Esophagus muscularis mucosa (tissue), 4 donors: Measurements from ENCODE around the gene BAIAP2L1. TPM values are rescaled to one million over a fixed set of nuclear protein-coding genes. Genes with fewer than 3 reads are reported as not detected.
A peak's percentile ranks its signal among the peaks of the same experiment; 100 is the strongest.

Experiments
- DNase-seq: peaks from one replicate; pipeline ENCODE4 v3.0.0-alpha.2; 2017; ENCODE audit errors: extremely low spot score
- H3K27ac ChIP-seq, 4 donors: fragments of 200-600 bp; sonication (generic); replicated peaks in 1 of 4; 1 replicate in 3 of 4; 2 replicates in 1 of 4; pipeline ENCODE4 v1.5.1; 2016 to 2019; ENCODE audit warnings: mild to moderate bottlenecking in 1 of 4
- H3K27me3 ChIP-seq, 4 donors: fragments of 200-600 bp; sonication (generic); one replicate each; pipeline versions ENCODE4 v1.5.1 to v1.6.0; 2016 to 2019
- H3K36me3 ChIP-seq, 4 donors: fragments of 200-600 bp; sonication (generic); one replicate each; pipeline ENCODE4 v1.5.1; 2016 to 2019
- H3K4me1 ChIP-seq, 4 donors: fragments of 200-600 bp; sonication (generic); one replicate each; pipeline ENCODE4 v1.5.1; 2016 to 2019
- H3K4me3 ChIP-seq, 4 donors: fragments of 200-600 bp; sonication (generic); 1 replicate in 2 of 4; 2 replicates in 2 of 4; pipeline ENCODE4 v1.5.1; 2016 to 2019; ENCODE audit warnings: mild to moderate bottlenecking in 4 of 4, moderate library complexity in 1 of 4
- H3K9me3 ChIP-seq, 4 donors: fragments of 200-600 bp; sonication (generic); 1 replicate in 3 of 4; 2 replicates in 1 of 4; pipeline ENCODE4 v1.5.1; 2016 to 2019
- CTCF ChIP-seq, 3 experiments: fragments of 200-600 bp in 2 of 3; fragments of 450-650 bp in 1 of 3; sonication (generic) in 2 of 3; IDR thresholded peaks; one replicate each; pipeline ENCODE4 v1.5.1; 2017 to 2019; ENCODE audit warnings: antibody characterized with exemption in 3 of 3, mild to moderate bottlenecking in 2 of 3, moderate library complexity in 1 of 3
- EP300 ChIP-seq: sonication (generic); formaldehyde crosslinking; IDR thresholded peaks from one replicate; pipeline ENCODE4 v1.6.1; 2017; ENCODE audit warnings: antibody characterized with exemption
- POLR2A ChIP-seq: fragments of 450-650 bp; IDR thresholded peaks from one replicate; pipeline ENCODE4 v1.6.1; 2017; ENCODE audit warnings: antibody characterized with exemption, moderate library complexity, mild to moderate bottlenecking, low read depth
- POLR2AphosphoS5 ChIP-seq, 2 donors: sonication (generic); formaldehyde crosslinking; IDR thresholded peaks; one replicate each; pipeline ENCODE4 v1.6.1; 2017; ENCODE audit warnings: antibody characterized with exemption in 2 of 2
- WGBS: methylation state at CpG from one replicate; pipeline ENCODE4 v1.1.5; 2018; 5-methylcytosine and 5-hydroxymethylcytosine counted together
- intact Hi-C: fragments of 100-400 bp; cut with DNase I; formaldehyde crosslinking; loops from one replicate; pipeline ENCODE4 v1.15.1; 2023
- total RNA-seq, 4 donors: library from RNA; depleted of rRNA; stranded (reverse); fragments of >200 nt; gene quantifications; one replicate each; pipeline versions ENCODE4 v1.1.0 to v1.2.1, GENCODE V29; 2016

BAIAP2L1 gene
- total RNA-seq, 4 donors from 2014 or later: 0.84 to 2.5 (median 1.6) TPM

GRCh38 chr7:98294798-98295382 is 106.0 kb downstream of the BAIAP2L1 start:
- intact Hi-C loops: no loop called here
- Histone ChIP-seq H3K36me3 (peaks cover 16 to 65% (median 50%) of the 10 kb centered on the region in 4 donors), H3K4me1 (peaks cover 0 to 18% (median 12%) of the 10 kb centered on the region in 4 donors), H3K27ac (peak overlapping the region in 1 of 4 donors; percentile 11), H3K27me3 (no peaks in the 10 kb centered on the region), H3K4me3 (no peak overlapping the region), H3K9me3 (no peaks in the 10 kb centered on the region)
- TF ChIP-seq POLR2A: no peak
- peak in 1 of 2 donors; percentile 7 for TF ChIP-seq POLR2AphosphoS5 (IDR thresholded peaks at IDR 0.05)
- peak in 2 of 3 experiments; percentile 32 to 53 for TF ChIP-seq CTCF (IDR thresholded peaks at IDR 0.05)
- no peak for TF ChIP-seq EP300
- DNase-seq: no peak
- WGBS: 57% methylated on average over 4 of the region's 14 CpGs

GRCh38 chr7:98294326-98294725 is 106.6 kb downstream of the BAIAP2L1 start:
- H3K4me1 ChIP-seq: peaks cover 5 to 22% (median 16%) of the 10 kb centered on the region in 4 donors
- WGBS: 88% methylated on average over 15 of the region's 15 CpGs
- no peaks in the 10 kb centered on the region for H3K9me3 ChIP-seq
- peaks cover 16 to 64% (median 53%) of the 10 kb centered on the region in 4 donors for H3K36me3 ChIP-seq
- H3K27ac ChIP-seq: no peak overlapping the region
- H3K27me3 ChIP-seq: no peaks in the 10 kb centered on the region
- intact Hi-C loops: no loop called here
- TF ChIP-seq CTCF (IDR thresholded peaks at IDR 0.05) (no peak), POLR2A (no peak), POLR2AphosphoS5 (IDR thresholded peaks at IDR 0.05) (no peak)
- no peak for DNase-seq
- H3K4me3 ChIP-seq: no peak overlapping the region

GRCh38 chr7:98293746-98294145 is 107.1 kb downstream of the BAIAP2L1 start:
- peaks cover 11 to 28% (median 20%) of the 10 kb centered on the region in 4 donors for H3K4me1 ChIP-seq
- no peak for TF ChIP-seq CTCF (IDR thresholded peaks at IDR 0.05)
- TF ChIP-seq POLR2A: no peak
- TF ChIP-seq EP300: no peak
- TF ChIP-seq POLR2AphosphoS5 (IDR thresholded peaks at IDR 0.05): no peak
- intact Hi-C loops: no loop called here
- H3K27ac ChIP-seq: no peak overlapping the region
- no peaks in the 10 kb centered on the region for H3K9me3 ChIP-seq
- H3K36me3 ChIP-seq: peaks cover 16 to 66% (median 58%) of the 10 kb centered on the region in 4 donors
- no peak overlapping the region for H3K4me3 ChIP-seq
- DNase-seq: no peak
- H3K27me3 ChIP-seq: no peaks in the 10 kb centered on the region
- WGBS: 86% methylated on average over 13 of the region's 13 CpGs

- H3K27ac ChIP-seq: no peak overlapping the region
- 82% methylated on average over 17 of the region's 17 CpGs for whole genome bisulfite sequencing
- no peaks in the 10 kb centered on the region for H3K9me3 ChIP-seq
- H3K4me1 ChIP-seq: peaks cover 14 to 32% (median 23%) of the 10 kb centered on the region in 4 donors
- H3K27me3 ChIP-seq: no peaks in the 10 kb centered on the region
- H3K36me3 ChIP-seq: peaks cover 16 to 71% (median 60%) of the 10 kb centered on the region in 4 donors
- DNase-seq: no peak
- no peak overlapping the region for H3K4me3 ChIP-seq
- intact Hi-C loops: no loop called here
- no peak for TF ChIP-seq EP300
- TF ChIP-seq POLR2A: no peak
- TF ChIP-seq POLR2AphosphoS5 (IDR thresholded peaks at IDR 0.05): no peak
- no peak for TF ChIP-seq CTCF (IDR thresholded peaks at IDR 0.05)
These were observed 107.6 kb downstream of the BAIAP2L1 start for GRCh38 chr7:98293265-98293664.
